Measurements from ENCODE around the gene PRG3.

GRCh38 chr11:57406337-57406904 is 25.5 kb upstream of the PRG3 start:
- TF ChIP-seq CTCF (IDR thresholded peaks at IDR 0.05; ENCODE audit: low read depth, low read length) (no peak), EZH2phosphoT487 (IDR thresholded peaks at IDR 0.05; ENCODE audit: low read depth) (no peak)
